Adrenal gland (tissue), 5 donors: ENCODE results near the gene CST6.

ENCODE experiments used
- CTCF ChIP-seq, 6 experiments: fragments of 450-650 bp in 4 of 6; fragments of 200-600 bp in 2 of 6; sonication (generic) in 1 of 6; IDR thresholded peaks; 1 replicate in 5 of 6; 2 replicates in 1 of 6; pipeline versions ENCODE4 v1.5.1 to v1.8.0; 2016 to 2021; ENCODE audit warnings: antibody characterized with exemption in 6 of 6, mild to moderate bottlenecking in 2 of 6, moderate library complexity in 1 of 6
- POLR2A ChIP-seq, 2 donors: fragments of 450-650 bp; IDR thresholded peaks; one replicate each; pipeline ENCODE4 v1.6.1; 2017; ENCODE audit warnings: antibody characterized with exemption in 2 of 2, mild to moderate bottlenecking in 2 of 2, moderate library complexity in 1 of 2
- donor health status: DM: no; HTN: no; CAD: no.

GRCh38 chr11:66061268-66061667, 49.5 kb downstream of the CST6 start:
- no peak for TF ChIP-seq CTCF (IDR thresholded peaks at IDR 0.05)
- TF ChIP-seq POLR2A (IDR thresholded peaks at IDR 0.05) = no peak
